GM19193 (cell line): Measurements from ENCODE around the gene SLC44A1.

Experiments
- POLR2A ChIP-seq: IDR thresholded peaks from 4 replicates; pipeline ENCODE4 v1.6.1; 2011; ENCODE audit not compliant: insufficient read depth, insufficient read length; ENCODE audit errors: extremely low read depth

Gene SLC44A1

GRCh38 chr9:105244003-105244733 is at the start of gene SLC44A1:
SLC44A1 (plus strand) TSS chr9:105244651; CDS start chr9:105244869, 218 bp downstream.
- TF ChIP-seq POLR2A, result peak; percentile 57

GRCh38 chr9:105195259-105195658 is 49.2 kb upstream of the SLC44A1 start:
- TF ChIP-seq POLR2A, result no peak

- TF ChIP-seq POLR2A, result no peak
These were observed 46.4 kb upstream of the SLC44A1 start for GRCh38 chr9:105198023-105198422.

- no peak for TF ChIP-seq POLR2A
These were observed 45.6 kb upstream of the SLC44A1 start for GRCh38 chr9:105198865-105199264.

- no peak for TF ChIP-seq POLR2A
These were observed 40.0 kb upstream of the SLC44A1 start for GRCh38 chr9:105204416-105204815.

GRCh38 chr9:105205787-105206495 is 38.5 kb upstream of the SLC44A1 start:
- TF ChIP-seq POLR2A, result no peak

- no peak for TF ChIP-seq POLR2A
These were observed 38.0 kb upstream of the SLC44A1 start for GRCh38 chr9:105206496-105206820.

- no peak for TF ChIP-seq POLR2A
These were observed 37.4 kb upstream of the SLC44A1 start for GRCh38 chr9:105206821-105207699.

- TF ChIP-seq POLR2A, result no peak
These were observed 27.8 kb upstream of the SLC44A1 start for GRCh38 chr9:105216440-105217178.

- no peak for TF ChIP-seq POLR2A
These were observed 25.8 kb upstream of the SLC44A1 start for GRCh38 chr9:105218673-105219072.

- TF ChIP-seq POLR2A, result no peak
These were observed 25.1 kb upstream of the SLC44A1 start for GRCh38 chr9:105219291-105219805.

- no peak for TF ChIP-seq POLR2A
These were observed 24.0 kb upstream of the SLC44A1 start for GRCh38 chr9:105220451-105220850.

GRCh38 chr9:105223544-105224140 is 20.8 kb upstream of the SLC44A1 start:
- TF ChIP-seq POLR2A, result no peak

GRCh38 chr9:105226055-105226454 is 18.4 kb upstream of the SLC44A1 start:
- no peak for TF ChIP-seq POLR2A
